Measurements from ENCODE around the gene GBE1.
"Not testable (repeated sequence)": the region's sequence is repeated elsewhere in the genome, so short reads cannot be mapped to it uniquely, and the experiment has no call there.

Gene GBE1

GRCh38 chr3:81518945-81519344 lies 242.5 kb downstream of the GBE1 start:
- Histone ChIP-seq H3K4me3 (ENCODE audit: low read length) (no peak overlapping the region), H3K36me3 (ENCODE audit: insufficient read depth, low read length) (no peaks in the 10 kb centered on the region), H3K27me3 (ENCODE audit: control insufficient read depth, insufficient read depth, low read length) (no peaks in the 10 kb centered on the region), H3K4me1 (ENCODE audit: control insufficient read depth, insufficient read depth, low read length) (peaks cover 2% of the 10 kb centered on the region), H3K4me2 (ENCODE audit: low read length) (no peak overlapping the region), H3K9ac (ENCODE audit: low read depth, low read length) (no peak overlapping the region), H3K9me3 (replicated peaks; ENCODE audit: low read length) (no peaks in the 10 kb centered on the region)

DNA sequence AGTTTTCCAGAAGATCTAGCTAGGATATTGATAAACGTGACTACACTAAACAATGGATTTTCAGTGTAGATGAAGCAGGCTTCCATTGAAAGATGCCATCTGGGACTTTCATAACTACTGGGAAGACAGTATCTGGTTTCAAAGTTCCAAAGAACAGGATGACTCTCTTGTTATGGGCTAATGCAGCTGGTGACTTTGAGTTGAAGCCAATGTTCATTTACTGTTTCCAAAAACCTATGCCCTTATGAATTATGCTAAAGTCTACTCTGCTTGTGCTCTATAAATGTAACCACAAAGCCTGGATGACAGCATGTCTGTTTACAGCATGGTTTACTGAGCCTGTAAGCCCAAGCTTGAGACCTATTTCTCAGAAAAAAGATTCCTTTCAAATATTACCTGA lies 245.4 kb downstream of the GBE1 start:
- no peaks in the 10 kb centered on the region for H3K27me3 ChIP-seq (ENCODE audit: control insufficient read depth, insufficient read depth, low read length)

DNA sequence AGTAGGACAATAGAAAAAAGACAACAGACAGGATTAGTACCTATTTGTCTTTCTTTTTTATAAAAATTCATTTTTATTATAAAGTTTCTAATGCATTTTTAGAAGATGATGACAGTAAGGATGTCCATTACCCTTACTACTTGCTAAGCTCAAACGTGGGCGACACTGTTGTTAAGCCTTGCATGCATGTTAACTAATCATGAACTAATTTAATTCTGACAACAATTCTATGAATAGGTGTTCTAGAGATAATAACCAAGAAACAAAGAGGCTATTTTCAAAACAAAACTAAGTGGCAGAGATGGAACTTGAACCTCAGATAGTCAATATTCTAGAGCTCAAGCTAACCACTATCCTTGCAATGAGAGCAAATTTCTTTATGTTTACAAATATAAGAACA lies 247.9 kb downstream of the GBE1 start:
- Histone ChIP-seq H3K4me3 (ENCODE audit: low read length) (no peak overlapping the region), H3K9ac (ENCODE audit: low read depth, low read length) (no peak overlapping the region), H3K36me3 (ENCODE audit: insufficient read depth, low read length) (no peaks in the 10 kb centered on the region), H3K4me1 (ENCODE audit: control insufficient read depth, insufficient read depth, low read length) (peaks cover under 1% of the 10 kb centered on the region), H3K27me3 (ENCODE audit: control insufficient read depth, insufficient read depth, low read length) (no peaks in the 10 kb centered on the region), H3K4me2 (ENCODE audit: low read length) (no peak overlapping the region), H3K9me3 (replicated peaks; ENCODE audit: low read length) (no peaks in the 10 kb centered on the region)

More for the DNA sequence above, 245.4 kb downstream of the GBE1 start:
- Histone ChIP-seq H3K36me3 (ENCODE audit: insufficient read depth, low read length) (no peaks in the 10 kb centered on the region), H3K9me3 (replicated peaks; ENCODE audit: low read length) (no peaks in the 10 kb centered on the region), H3K4me3 (ENCODE audit: low read length) (no peak overlapping the region), H3K4me2 (ENCODE audit: low read length) (no peak overlapping the region), H3K9ac (ENCODE audit: low read depth, low read length) (no peak overlapping the region), H3K4me1 (ENCODE audit: control insufficient read depth, insufficient read depth, low read length) (peaks cover 2% of the 10 kb centered on the region)

- no peaks in the 10 kb centered on the region for H3K4me1 ChIP-seq (ENCODE audit: control insufficient read depth, insufficient read depth, low read length)
- no peak overlapping the region for H3K4me2 ChIP-seq (ENCODE audit: low read length)
- H3K9me3 ChIP-seq (replicated peaks; ENCODE audit: low read length) = no peaks in the 10 kb centered on the region
- H3K9ac ChIP-seq (ENCODE audit: low read depth, low read length) = no peak overlapping the region
- H3K27me3 ChIP-seq (ENCODE audit: control insufficient read depth, insufficient read depth, low read length) = no peaks in the 10 kb centered on the region
- H3K4me3 ChIP-seq (ENCODE audit: low read length) = no peak overlapping the region
- peaks cover 4% of the 10 kb centered on the region for H3K36me3 ChIP-seq (ENCODE audit: insufficient read depth, low read length)
Measured at GRCh38 chr3:81503026-81503425, 258.4 kb downstream of the GBE1 start.

GRCh38 chr3:81502236-81502635 lies 259.2 kb downstream of the GBE1 start:
- Histone ChIP-seq H3K36me3 (ENCODE audit: insufficient read depth, low read length) (peaks cover 4% of the 10 kb centered on the region), H3K27me3 (ENCODE audit: control insufficient read depth, insufficient read depth, low read length) (no peaks in the 10 kb centered on the region), H3K4me1 (ENCODE audit: control insufficient read depth, insufficient read depth, low read length) (no peaks in the 10 kb centered on the region), H3K9ac (ENCODE audit: low read depth, low read length) (no peak overlapping the region), H3K9me3 (replicated peaks; ENCODE audit: low read length) (no peaks in the 10 kb centered on the region), H3K4me2 (ENCODE audit: low read length) (no peak overlapping the region), H3K4me3 (ENCODE audit: low read length) (no peak overlapping the region)

- no peaks in the 10 kb centered on the region for H3K9me3 ChIP-seq (replicated peaks; ENCODE audit: low read length)
- no peak overlapping the region for H3K9ac ChIP-seq (ENCODE audit: low read depth, low read length)
- H3K36me3 ChIP-seq (ENCODE audit: insufficient read depth, low read length) = peaks cover 11% of the 10 kb centered on the region
- H3K4me1 ChIP-seq (ENCODE audit: control insufficient read depth, insufficient read depth, low read length) = no peaks in the 10 kb centered on the region
- no peak overlapping the region for H3K4me2 ChIP-seq (ENCODE audit: low read length)
- no peaks in the 10 kb centered on the region for H3K27me3 ChIP-seq (ENCODE audit: control insufficient read depth, insufficient read depth, low read length)
- no peak overlapping the region for H3K4me3 ChIP-seq (ENCODE audit: low read length)
Measured at GRCh38 chr3:81500039-81500438, 261.4 kb downstream of the GBE1 start.

GRCh38 chr3:81497572-81498251 lies 263.7 kb downstream of the GBE1 start:
- H3K9me3 ChIP-seq (replicated peaks; ENCODE audit: low read length) = no peaks in the 10 kb centered on the region
- H3K27me3 ChIP-seq (ENCODE audit: control insufficient read depth, insufficient read depth, low read length) = no peaks in the 10 kb centered on the region
- no peaks in the 10 kb centered on the region for H3K4me1 ChIP-seq (ENCODE audit: control insufficient read depth, insufficient read depth, low read length)
- no peak overlapping the region for H3K9ac ChIP-seq (ENCODE audit: low read depth, low read length)
- H3K36me3 ChIP-seq (ENCODE audit: insufficient read depth, low read length) = peaks cover 11% of the 10 kb centered on the region
- no peak overlapping the region for H3K4me3 ChIP-seq (ENCODE audit: low read length)
- H3K4me2 ChIP-seq (ENCODE audit: low read length) = no peak overlapping the region

- no peak overlapping the region for H3K4me2 ChIP-seq (ENCODE audit: low read length)
- no peaks in the 10 kb centered on the region for H3K27me3 ChIP-seq (ENCODE audit: control insufficient read depth, insufficient read depth, low read length)
- H3K4me1 ChIP-seq (ENCODE audit: control insufficient read depth, insufficient read depth, low read length) = peaks cover 9% of the 10 kb centered on the region
Measured at GRCh38 chr3:81496407-81497104, 264.9 kb downstream of the GBE1 start.

GRCh38 chr3:81492471-81492870 lies 269.0 kb downstream of the GBE1 start:
- Histone ChIP-seq H3K4me1 (ENCODE audit: control insufficient read depth, insufficient read depth, low read length) (peaks cover 11% of the 10 kb centered on the region), H3K4me2 (ENCODE audit: low read length) (peak overlapping the region; percentile 38), H3K36me3 (ENCODE audit: insufficient read depth, low read length) (peaks cover 10% of the 10 kb centered on the region)
- H3K4me3 ChIP-seq (ENCODE audit: low read length); H3K27me3 ChIP-seq (ENCODE audit: control insufficient read depth, insufficient read depth, low read length); H3K9me3 ChIP-seq (replicated peaks; ENCODE audit: low read length); H3K9ac ChIP-seq (ENCODE audit: low read depth, low read length): not testable (repeated sequence)

More at GRCh38 chr3:81496407-81497104, 264.9 kb downstream of the GBE1 start:
- Histone ChIP-seq H3K9ac (ENCODE audit: low read depth, low read length) (no peak overlapping the region), H3K9me3 (replicated peaks; ENCODE audit: low read length) (no peaks in the 10 kb centered on the region), H3K36me3 (ENCODE audit: insufficient read depth, low read length) (peaks cover 8% of the 10 kb centered on the region), H3K4me3 (ENCODE audit: low read length) (no peak overlapping the region)

DNA sequence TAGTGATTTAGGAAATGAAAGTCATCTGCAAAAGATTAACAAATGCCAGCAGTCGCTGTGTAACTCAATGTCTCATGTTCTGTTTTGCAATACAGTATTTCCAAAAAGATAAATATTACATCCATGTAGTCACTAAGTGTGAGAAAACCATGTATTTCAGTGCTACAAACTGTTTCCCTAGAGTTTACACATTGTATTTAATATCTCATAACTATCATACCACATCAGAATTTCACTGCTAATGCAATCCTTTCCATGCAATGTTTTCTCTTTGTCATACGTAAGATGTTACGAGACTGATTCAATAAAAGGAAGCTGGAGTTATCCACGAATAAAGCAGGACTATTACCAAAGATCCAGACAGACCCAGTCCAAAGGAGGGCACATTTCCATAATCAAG lies 269.4 kb downstream of the GBE1 start:
- Histone ChIP-seq H3K36me3 (ENCODE audit: insufficient read depth, low read length) (peaks cover 9% of the 10 kb centered on the region), H3K4me3 (ENCODE audit: low read length) (no peak overlapping the region), H3K9me3 (replicated peaks; ENCODE audit: low read length) (no peaks in the 10 kb centered on the region), H3K4me1 (ENCODE audit: control insufficient read depth, insufficient read depth, low read length) (peaks cover 11% of the 10 kb centered on the region), H3K9ac (ENCODE audit: low read depth, low read length) (no peak overlapping the region), H3K4me2 (ENCODE audit: low read length) (peak overlapping the region; percentile 38), H3K27me3 (ENCODE audit: control insufficient read depth, insufficient read depth, low read length) (no peaks in the 10 kb centered on the region)

- Histone ChIP-seq H3K4me2 (ENCODE audit: low read length) (no peak overlapping the region), H3K4me1 (ENCODE audit: control insufficient read depth, insufficient read depth, low read length) (peaks cover 14% of the 10 kb centered on the region), H3K4me3 (ENCODE audit: low read length) (no peak overlapping the region), H3K9ac (ENCODE audit: low read depth, low read length) (no peak overlapping the region), H3K9me3 (replicated peaks; ENCODE audit: low read length) (no peaks in the 10 kb centered on the region), H3K36me3 (ENCODE audit: insufficient read depth, low read length) (peaks cover 3% of the 10 kb centered on the region), H3K27me3 (ENCODE audit: control insufficient read depth, insufficient read depth, low read length) (no peaks in the 10 kb centered on the region)
Measured at GRCh38 chr3:81490541-81491288, 270.7 kb downstream of the GBE1 start.
